HepG2 (cell line): Measurements from ENCODE around the gene EFHD2. TPM values are rescaled to one million over a fixed set of nuclear protein-coding genes. Genes with fewer than 3 reads are reported as not detected.

Experiments used
- ATAC-seq: fragments of 200-7000 bp; cut with Tn5 transposase; 3 replicates; pipeline ENCODE4 v1.9.1; 2020; ENCODE audit warnings: mild to moderate bottlenecking, moderate library complexity
- BruUV-seq: library from RNA; stranded (reverse); fragments of 400-500 nt; replicated peaks from 2 replicates; lab custom pipeline; 2021; lab: Mats Ljungman, UMichigan
- CTCF ChIA-PET: fragments of 300-600 bp; formaldehyde crosslinking; extraction: SDS; loops from one replicate; lab custom pipeline; 2021; ENCODE audit warnings: low total read pairs, inconsistent platforms, low intra/inter-chr PET ratio; lab: Yijun Ruan, JAX
- POLR2A ChIA-PET: fragments of 350-600 bp; sonication (Branson Sonifier 250); formaldehyde crosslinking; loops from one replicate; lab custom pipeline; 2020; ENCODE audit warnings: antibody characterized with exemption, inconsistent platforms; lab: Yijun Ruan, JAX
- DNase-seq: peaks from one replicate; pipeline ENCODE4 v3.0.0-alpha.2; 2015; ENCODE audit warnings: low spot score
- FAIRE-seq: peaks from 3 replicates; lab custom pipeline; 2011; peaks lifted over from hg19 to GRCh38; lab: Jason Lieb, UNC
- H2AFZ ChIP-seq: one replicate; pipeline ENCODE4 v1.6.1; 2011; ENCODE audit warnings: low read length, inconsistent platforms
- H3K27ac ChIP-seq: fragments of 300-600 bp; 3 replicates; pipeline ENCODE4 v1.8.0; 2011; ENCODE audit warnings: mixed run types, mild to moderate bottlenecking, mixed read lengths, low read length, inconsistent platforms; ENCODE audit not compliant: insufficient read depth; ENCODE audit errors: extremely low read length
- H3K27me3 ChIP-seq, 2 experiments: fragments of 200-600 bp in 1 of 2; 2 replicates in 1 of 2; 3 replicates in 1 of 2; pipeline versions ENCODE4 v1.6.0 to v1.8.0; 2011; ENCODE audit warnings: low read length in 2 of 2, mild to moderate bottlenecking in 2 of 2, moderate library complexity in 2 of 2, inconsistent platforms in 1 of 2; ENCODE audit not compliant: insufficient read depth in 2 of 2, control insufficient read depth in 1 of 2
- H3K36me3 ChIP-seq, 2 experiments: fragments of 200-600 bp in 1 of 2; replicated peaks in 1 of 2; 2 replicates in 1 of 2; 3 replicates in 1 of 2; pipeline versions ENCODE4 v1.5.1 to v1.8.0; 2011; ENCODE audit warnings: low read length in 2 of 2, inconsistent platforms in 1 of 2; ENCODE audit not compliant: insufficient read depth in 2 of 2, control insufficient read depth in 1 of 2
- H3K4me1 ChIP-seq: 2 replicates; pipeline ENCODE4 v1.5.1; 2012; ENCODE audit warnings: low read length, inconsistent platforms; ENCODE audit not compliant: insufficient read depth
- H3K4me2 ChIP-seq: 2 replicates; pipeline ENCODE4 v1.6.0; 2011; ENCODE audit warnings: low read depth, low read length, inconsistent platforms
- H3K4me3 ChIP-seq, 3 experiments: fragments of 200-600 bp in 1 of 3; sonication (generic), shearing (Covaris generic) in 1 of 3; replicated peaks in 1 of 3; 2 replicates each; pipeline ENCODE4 v1.5.1; 2011 to 2016; ENCODE audit warnings: low read length in 3 of 3, inconsistent platforms in 2 of 3, low read depth in 2 of 3, mild to moderate bottlenecking in 2 of 3, control low read depth in 1 of 3, mixed read lengths in 1 of 3; ENCODE audit not compliant: insufficient read depth in 1 of 3
- H3K79me2 ChIP-seq: one replicate; pipeline ENCODE4 v1.6.1; 2011; ENCODE audit warnings: low read length, inconsistent platforms; ENCODE audit not compliant: insufficient read depth
- H3K9ac ChIP-seq: 2 replicates; pipeline ENCODE4 v1.6.0; 2011; ENCODE audit warnings: mild to moderate bottlenecking, low read depth, low read length, inconsistent platforms; ENCODE audit not compliant: insufficient read depth
- H3K9me3 ChIP-seq: 2 replicates; pipeline ENCODE4 v1.5.1; 2012; ENCODE audit warnings: mild to moderate bottlenecking, low read length
- H4K20me1 ChIP-seq: 2 replicates; pipeline ENCODE4 v1.6.0; 2011; ENCODE audit warnings: inconsistent platforms, mild to moderate bottlenecking, low read length, moderate library complexity; ENCODE audit not compliant: insufficient read depth
- BORCS8-MEF2B ChIP-seq: sonication (generic); formaldehyde crosslinking; IDR thresholded peaks from 2 replicates; pipeline ENCODE4 v1.8.0; 2022; ENCODE audit warnings: mild to moderate bottlenecking, missing genetic modification reagents
- ELF3 ChIP-seq: IDR thresholded peaks from 2 replicates; pipeline ENCODE4 v1.6.1; 2016; ENCODE audit warnings: missing genetic modification reagents, missing compliant biosample characterization
- FOXO1 ChIP-seq: sonication (generic); formaldehyde crosslinking; IDR thresholded peaks from 2 replicates; pipeline ENCODE4 v1.4.0; 2020; ENCODE audit warnings: missing genetic modification reagents
- HOXA5 ChIP-seq: sonication (generic); formaldehyde crosslinking; IDR thresholded peaks from 2 replicates; pipeline ENCODE4 v1.4.0; 2020; ENCODE audit warnings: missing genetic modification reagents
- NFE2 ChIP-seq: sonication (generic); formaldehyde crosslinking; IDR thresholded peaks from 2 replicates; pipeline ENCODE4 v1.4.0; 2020; ENCODE audit warnings: missing genetic modification reagents
- RFX5 ChIP-seq: IDR thresholded peaks from 2 replicates; pipeline ENCODE4 v1.6.1; 2011; ENCODE audit warnings: low read depth, low read length, improper control_type of control experiment
- TERF1 ChIP-seq: sonication (generic); formaldehyde crosslinking; IDR thresholded peaks from 2 replicates; pipeline ENCODE4 v1.8.0; 2022; ENCODE audit warnings: mild to moderate bottlenecking, missing genetic modification reagents, moderate library complexity
- TFE3 ChIP-seq: IDR thresholded peaks from 2 replicates; pipeline ENCODE4 v1.6.1; 2016
- ZMAT3 ChIP-seq: sonication (generic); formaldehyde crosslinking; conservative IDR thresholded peaks from 2 replicates; pipeline ENCODE4 v1.7.0; 2021; ENCODE audit warnings: missing genetic modification reagents
- ZNF317 ChIP-seq: sonication (generic); formaldehyde crosslinking; IDR thresholded peaks from 2 replicates; pipeline ENCODE4 v1.5.0; 2020; ENCODE audit warnings: mild to moderate bottlenecking, missing genetic modification reagents
- ZNF33A ChIP-seq: sonication (generic); formaldehyde crosslinking; IDR thresholded peaks from 2 replicates; pipeline ENCODE4 v1.5.1; 2020; ENCODE audit warnings: missing genetic modification reagents, mild to moderate bottlenecking, moderate library complexity, borderline replicate concordance
- ZNF432 ChIP-seq: sonication (generic); formaldehyde crosslinking; IDR thresholded peaks from 2 replicates; pipeline ENCODE4 v1.5.0; 2020; ENCODE audit warnings: missing genetic modification reagents, mild to moderate bottlenecking, borderline replicate concordance
- ZNF891 ChIP-seq: sonication (generic); formaldehyde crosslinking; IDR thresholded peaks from 2 replicates; pipeline ENCODE4 v1.5.0; 2020; ENCODE audit warnings: mild to moderate bottlenecking, missing genetic modification reagents
- WGBS: methylation state at CpG from one replicate; pipeline ENCODE4 v1.1.6; 2017; ENCODE audit warnings: low lambda C conversion rate; 5-methylcytosine and 5-hydroxymethylcytosine counted together
- in situ Hi-C: cut with HindIII; loops from 2 replicates; pipeline ENCODE4 v1.10.0; 2017; ENCODE audit warnings: low pct_unique_long_range_greater_than_20kb; ENCODE audit not compliant: extremely low pct_ligation_motif_present
- intact Hi-C: fragments of 100-400 bp; cut with micrococcal nuclease; formaldehyde crosslinking; loops from one replicate; pipeline ENCODE4 v1.10.0; 2022; ENCODE audit not compliant: unreplicated experiment
- polyA plus RNA-seq, 8 experiments: library from polyadenylated mRNA; depleted of rRNA in 3 of 8; stranded (reverse) in 7 of 8; unstranded in 1 of 8; fragments of >200 nt; fragmentation: Illumina TruSeq in 4 of 8; extraction: Trizol in 4 of 8; gene quantifications; 2 replicates each; pipeline versions ENCODE4 v1.2.1 to v1.2.3, GENCODE V29; 2011 to 2016; ENCODE audit warnings: low read depth in 4 of 8, missing spikeins in 1 of 8, mixed read lengths in 1 of 8; ENCODE audit not compliant: insufficient read depth in 1 of 8
- total RNA-seq, 5 experiments: library from RNA; depleted of rRNA; stranded (reverse); fragments of >200 nt; fragmentation: Illumina TruSeq; extraction: Trizol; gene quantifications; 2 replicates each; pipeline ENCODE4 v1.2.3, GENCODE V29; 2016; ENCODE audit warnings: low read depth in 1 of 5
- TF ChIP-seq, protein P1 (sequence below): IDR thresholded peaks from 2 replicates; pipeline ENCODE4 v1.6.1; 2016; ENCODE audit warnings: low read depth, control low read depth

Gene EFHD2
- total and polyA plus RNA-seq, 2 of the 13 experiments (the other 11 are each of a cell fraction or from before 2014, with no cell fraction given), result 9.4 to 12.7 TPM

DNA sequence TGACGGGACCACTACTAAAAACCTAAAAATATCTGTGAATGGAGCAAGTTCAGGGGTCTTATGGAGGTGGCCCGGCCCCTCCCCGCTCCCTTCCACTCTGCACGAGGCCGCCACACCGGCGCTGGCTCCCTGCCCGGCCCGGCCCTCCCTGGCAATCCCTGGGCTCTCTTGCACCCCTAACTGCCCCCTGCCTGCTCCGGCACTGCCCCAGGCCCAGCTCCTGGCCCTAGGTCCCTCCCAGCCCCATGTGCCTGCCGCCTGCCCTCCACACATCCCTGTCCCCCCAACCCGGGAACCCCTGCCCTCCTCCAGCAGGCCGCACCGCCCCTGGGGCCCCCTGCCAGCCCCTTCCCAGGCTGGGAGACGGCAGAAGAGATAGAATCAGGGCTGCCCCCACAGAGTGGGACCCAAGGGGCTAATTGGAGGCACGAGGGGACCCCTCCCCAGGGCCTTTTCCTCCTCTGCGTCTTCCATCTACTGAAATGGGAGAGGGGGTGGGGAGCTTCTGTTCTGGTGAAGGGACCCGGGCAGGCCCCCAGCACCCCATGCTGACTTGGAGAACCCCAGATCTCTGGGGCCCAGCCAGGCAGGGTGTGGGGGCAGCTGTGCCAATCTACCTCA, 19.2 kb downstream of the EFHD2 start:
- CTCF ChIA-PET, result interaction anchor here (3.6 kb wide), 1 partner anchor 105 kb away, joined by 47 read pairs; no protein-coding TSS in a partner anchor
- H3K4me1 ChIP-seq, result no peaks in the 10 kb centered on the region

More for the DNA sequence above, 19.2 kb downstream of the EFHD2 start:
- Histone ChIP-seq H4K20me1 (no peaks in the 10 kb centered on the region), H3K36me3 (peaks cover 0 to 2% of the 10 kb centered on the region in 2 experiments; a peak in 2 of 5 replicates), H3K27ac (no peak overlapping the region), H3K27me3 (no peaks in the 10 kb centered on the region), H3K9me3 (no peaks in the 10 kb centered on the region), H3K4me2 (no peak overlapping the region), H2AFZ (no peak overlapping the region), H3K4me3 (no peak overlapping the region), H3K79me2 (no peaks in the 10 kb centered on the region), H3K9ac (no peak overlapping the region)
- POLR2A ChIA-PET, result no interaction called here
- WGBS, result 85% methylated on average over 12 of the region's 18 CpGs
- TSS peak; percentile 40 for BruUV-seq
- intact Hi-C loops, result no loop called here
- no peak for DNase-seq
- in situ Hi-C loops, result loop anchor here (5.0 kb wide), 1 partner anchor 102 kb away; no protein-coding TSS in a partner anchor
- TF ChIP-seq TERF1 (CRISPR knock-in tag), result no peak
- no peak for TF ChIP-seq ZNF432 (CRISPR knock-in tag)
- no peak for TF ChIP-seq ZMAT3
- no peak for TF ChIP-seq HOXA5
- TF ChIP-seq ELF3 (CRISPR knock-in tag), result no peak
- no peak for TF ChIP-seq NFE2 (CRISPR knock-in tag)
- no peak for TF ChIP-seq ZNF891
- TF ChIP-seq ZNF317 (CRISPR knock-in tag), result no peak
- TF ChIP-seq FOXO1 (CRISPR knock-in tag), result no peak
- no peak for TF ChIP-seq RFX5
- no peak for TF ChIP-seq BORCS8-MEF2B (CRISPR knock-in tag)
- no peak for TF ChIP-seq TFE3 (CRISPR knock-in tag)
- no peak for TF ChIP-seq ZNF33A (CRISPR knock-in tag)
- TF ChIP-seq, protein P1, sequence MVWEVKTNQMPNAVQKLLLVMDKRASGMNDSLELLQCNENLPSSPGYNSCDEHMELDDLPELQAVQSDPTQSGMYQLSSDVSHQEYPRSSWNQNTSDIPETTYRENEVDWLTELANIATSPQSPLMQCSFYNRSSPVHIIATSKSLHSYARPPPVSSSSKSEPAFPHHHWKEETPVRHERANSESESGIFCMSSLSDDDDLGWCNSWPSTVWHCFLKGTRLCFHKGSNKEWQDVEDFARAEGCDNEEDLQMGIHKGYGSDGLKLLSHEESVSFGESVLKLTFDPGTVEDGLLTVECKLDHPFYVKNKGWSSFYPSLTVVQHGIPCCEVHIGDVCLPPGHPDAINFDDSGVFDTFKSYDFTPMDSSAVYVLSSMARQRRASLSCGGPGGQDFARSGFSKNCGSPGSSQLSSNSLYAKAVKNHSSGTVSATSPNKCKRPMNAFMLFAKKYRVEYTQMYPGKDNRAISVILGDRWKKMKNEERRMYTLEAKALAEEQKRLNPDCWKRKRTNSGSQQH (CRISPR knock-in tag), result no peak
- FAIRE-seq, result no peak
- no peak for ATAC-seq
